Stimulated activated CD8-positive, alpha-beta memory T cell treated with anti-CD3 and anti-CD28 coated beads, Interleukin-4, amount 100 ng/mL, for 1 hour (primary cell): ENCODE data around the gene FGFR3.
"Not testable (repeated sequence)": the region's sequence is repeated elsewhere in the genome, so short reads cannot be mapped to it uniquely, and the experiment has no call there.

Source experiments
- DNase-seq, 2 donors: peaks; one replicate each; pipeline ENCODE4 v3.0.0-alpha.2; 2020; ENCODE audit warnings: low read depth in 2 of 2, low spot score in 1 of 2

The FGFR3 gene

DNA sequence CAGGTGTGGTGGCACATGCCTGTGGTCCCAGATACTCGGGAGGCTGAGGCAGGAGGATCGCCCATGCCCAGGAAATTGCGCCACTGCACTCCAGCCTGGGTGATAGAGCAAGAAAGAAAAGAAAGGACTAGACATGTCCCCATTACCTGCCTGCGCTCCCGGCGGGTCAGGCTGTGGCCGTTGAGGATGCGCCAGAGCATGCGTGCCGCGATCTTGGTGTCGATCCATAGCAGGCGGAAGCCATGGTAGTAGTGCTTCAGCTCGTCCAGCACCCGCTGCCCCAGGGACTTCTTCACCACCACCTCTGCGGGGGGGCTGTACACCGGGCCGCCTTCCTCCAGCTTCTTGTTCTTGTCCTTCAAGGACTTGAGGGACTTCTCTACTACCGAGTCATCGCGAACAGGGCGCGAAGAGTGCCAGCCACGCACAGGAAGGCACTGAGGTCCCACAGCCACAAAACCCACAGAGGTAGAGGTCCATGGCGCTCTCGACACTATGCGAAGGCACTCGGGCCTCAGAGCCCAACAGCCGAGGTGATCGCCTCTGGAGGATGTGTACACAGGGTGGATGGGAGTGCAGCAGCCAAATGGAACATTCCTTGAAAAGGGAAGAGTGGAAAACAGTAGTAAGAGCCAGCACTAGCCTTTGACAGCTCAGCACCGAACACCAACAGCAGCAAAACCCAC, 48.3 kb downstream of the FGFR3 start:
- DNase-seq, result no peak

DNA sequence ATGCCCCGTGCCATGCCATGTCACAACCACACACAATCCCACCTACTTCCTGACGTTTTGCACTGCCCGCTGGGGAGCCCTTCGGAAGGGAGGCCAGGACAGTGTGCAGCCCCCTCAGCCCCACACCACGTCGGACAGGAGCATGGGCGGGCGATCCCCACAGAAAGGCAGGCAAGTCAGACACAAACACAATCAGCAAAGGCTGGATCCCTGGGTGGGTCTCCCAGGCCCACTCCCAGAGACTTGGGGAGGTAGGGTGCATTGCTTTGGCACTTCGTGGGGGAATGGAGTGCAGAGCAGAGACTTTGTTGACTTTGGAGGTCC, 48.8 kb downstream of the FGFR3 start:
- no peak for DNase-seq

DNA sequence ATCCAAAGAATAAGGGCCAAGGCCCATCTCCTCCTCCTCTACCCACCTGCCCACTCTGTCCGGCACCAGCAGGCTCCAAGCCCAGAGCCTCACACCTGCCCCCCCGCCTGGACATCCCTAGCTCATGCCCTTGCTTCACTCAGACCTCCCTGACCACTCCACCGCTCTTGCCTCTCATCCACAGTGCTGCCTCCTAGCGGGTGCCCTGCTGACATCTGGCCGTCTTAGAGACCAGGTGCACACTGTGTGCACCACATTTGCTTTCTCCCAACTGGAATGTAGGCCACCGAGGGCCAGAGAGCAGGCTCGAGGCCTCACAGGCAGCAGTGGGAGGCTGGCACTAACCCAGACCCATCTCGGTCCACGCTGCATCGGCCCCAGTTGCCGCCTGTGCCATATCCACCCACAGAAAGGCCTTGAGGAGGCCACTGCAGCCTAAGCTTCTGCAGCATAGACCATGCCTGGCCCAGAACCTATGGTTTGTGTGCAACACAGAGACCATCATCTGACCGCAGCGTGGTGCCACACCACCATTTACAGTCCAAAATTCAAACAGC, 49.3 kb downstream of the FGFR3 start:
- no peak for DNase-seq

DNA sequence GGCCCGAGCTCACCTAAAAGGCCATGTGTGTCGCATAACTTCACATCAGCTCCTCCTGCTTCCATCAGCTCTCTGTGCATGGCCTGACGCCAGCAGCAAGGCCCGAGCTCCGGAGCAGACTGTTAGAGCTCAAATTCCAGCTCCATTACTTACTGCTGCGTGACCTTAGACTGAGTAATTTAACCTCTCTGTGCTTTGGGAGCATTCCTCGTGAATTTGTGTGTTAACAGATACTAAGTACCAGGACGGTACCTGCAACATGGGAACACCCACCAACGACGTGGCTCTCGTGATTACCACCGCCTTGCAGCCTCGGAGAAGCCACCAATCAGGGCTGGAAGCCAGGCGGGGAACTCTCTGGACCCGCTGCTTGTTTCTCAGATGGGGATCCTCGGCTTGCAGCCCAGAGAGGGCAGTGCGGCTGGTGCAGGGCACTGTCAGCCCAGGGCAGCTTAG, 49.9 kb downstream of the FGFR3 start:
- DNase-seq, result no peak

DNA sequence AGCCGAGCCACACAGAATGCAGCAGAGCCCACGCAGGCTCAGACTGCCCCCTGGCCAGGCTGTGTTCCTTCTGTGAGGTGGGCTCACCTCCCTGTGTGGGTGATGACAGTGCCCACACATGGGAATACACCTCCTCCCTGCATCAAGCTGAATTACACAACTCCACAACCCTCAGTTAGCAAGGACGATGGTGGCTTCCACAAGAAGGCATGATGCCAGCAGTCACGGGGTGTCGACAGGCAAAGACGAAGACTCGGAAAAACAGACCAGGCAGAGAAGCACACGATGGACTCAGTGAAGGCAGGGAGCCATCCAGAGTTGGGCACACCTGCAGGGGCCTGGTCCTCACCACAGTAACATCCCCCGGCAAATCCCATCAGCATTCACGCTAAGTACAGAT, 50.8 kb downstream of the FGFR3 start:
- no peak for DNase-seq

DNA sequence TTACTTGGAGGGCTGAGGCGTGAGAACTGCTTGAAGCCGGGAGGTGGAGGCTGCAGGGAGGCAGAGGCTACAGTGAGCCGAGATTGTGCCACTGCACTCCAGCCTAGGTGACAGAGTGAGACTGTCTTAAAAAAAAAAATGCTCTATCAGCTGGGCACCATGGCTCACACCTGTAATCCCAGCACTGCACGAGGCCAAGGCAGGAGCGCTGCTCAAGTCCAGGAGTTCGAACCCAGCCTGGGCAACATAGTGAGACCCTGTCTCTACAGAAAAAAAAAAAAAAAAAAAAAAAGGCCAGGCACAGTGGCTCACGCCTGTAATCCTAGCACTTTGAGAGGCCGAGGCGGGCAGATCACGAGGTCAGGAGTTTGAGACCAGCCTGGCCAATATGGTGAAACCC, 51.5 kb downstream of the FGFR3 start:
- DNase-seq, result not testable (repeated sequence)

DNA sequence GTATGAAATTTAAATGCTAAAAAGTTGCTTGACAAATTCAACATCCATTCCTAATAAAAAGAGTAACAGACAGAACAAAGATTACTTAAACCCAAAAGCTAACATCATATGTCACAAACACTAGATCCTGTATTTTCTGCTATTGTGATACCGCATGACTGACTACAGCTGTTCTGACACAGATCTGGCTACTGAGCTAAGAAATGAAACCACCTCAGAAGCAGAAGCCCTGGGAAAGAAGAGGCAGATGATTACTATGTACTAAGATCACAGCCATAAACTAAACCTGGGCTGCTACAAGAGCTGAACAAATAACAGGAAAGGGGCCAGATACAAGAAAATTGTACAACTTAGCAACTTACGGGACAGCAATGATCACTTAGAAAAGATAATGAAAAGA, 53.5 kb downstream of the FGFR3 start:
- no peak for DNase-seq

DNA sequence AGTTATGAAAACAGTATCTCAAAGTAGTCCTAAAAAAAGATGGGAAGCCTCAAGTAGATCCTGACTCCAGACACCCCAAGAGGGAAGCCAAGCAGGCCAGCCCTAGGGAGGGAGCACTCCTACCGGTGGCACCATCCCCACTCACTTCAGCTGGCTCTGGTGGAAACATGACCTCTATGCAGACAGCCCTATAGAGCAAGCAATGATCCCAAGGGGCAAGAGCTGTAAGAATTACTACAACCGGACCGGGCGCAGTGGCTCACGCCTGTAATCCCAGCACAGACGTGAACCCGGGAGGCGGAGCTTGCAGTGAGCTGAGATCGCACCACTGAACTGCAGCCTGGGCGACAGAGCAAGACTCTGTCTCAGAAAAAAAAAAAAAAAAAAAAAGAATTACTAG, 57.2 kb downstream of the FGFR3 start:
- DNase-seq, result no peak

DNA sequence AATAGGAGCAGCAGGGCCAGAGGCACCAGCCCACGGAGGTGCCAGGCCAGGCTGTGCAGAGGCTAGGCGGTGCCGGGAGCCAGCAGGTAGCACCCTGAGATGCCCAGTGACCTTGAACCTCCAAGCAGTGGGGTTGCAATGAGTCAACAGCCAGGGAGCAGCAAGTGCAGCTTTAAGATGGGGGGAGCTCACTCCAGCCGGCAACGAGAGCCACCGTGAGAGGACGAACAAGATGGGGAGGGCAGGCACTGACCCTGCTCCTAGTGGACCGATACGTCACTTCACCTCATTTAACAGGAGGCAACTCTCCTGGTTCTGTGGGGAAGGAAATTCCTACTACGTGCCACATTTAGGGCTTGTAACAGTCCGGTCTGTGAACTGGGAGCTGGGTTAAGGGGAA, 58.1 kb downstream of the FGFR3 start:
- no peak for DNase-seq

DNA sequence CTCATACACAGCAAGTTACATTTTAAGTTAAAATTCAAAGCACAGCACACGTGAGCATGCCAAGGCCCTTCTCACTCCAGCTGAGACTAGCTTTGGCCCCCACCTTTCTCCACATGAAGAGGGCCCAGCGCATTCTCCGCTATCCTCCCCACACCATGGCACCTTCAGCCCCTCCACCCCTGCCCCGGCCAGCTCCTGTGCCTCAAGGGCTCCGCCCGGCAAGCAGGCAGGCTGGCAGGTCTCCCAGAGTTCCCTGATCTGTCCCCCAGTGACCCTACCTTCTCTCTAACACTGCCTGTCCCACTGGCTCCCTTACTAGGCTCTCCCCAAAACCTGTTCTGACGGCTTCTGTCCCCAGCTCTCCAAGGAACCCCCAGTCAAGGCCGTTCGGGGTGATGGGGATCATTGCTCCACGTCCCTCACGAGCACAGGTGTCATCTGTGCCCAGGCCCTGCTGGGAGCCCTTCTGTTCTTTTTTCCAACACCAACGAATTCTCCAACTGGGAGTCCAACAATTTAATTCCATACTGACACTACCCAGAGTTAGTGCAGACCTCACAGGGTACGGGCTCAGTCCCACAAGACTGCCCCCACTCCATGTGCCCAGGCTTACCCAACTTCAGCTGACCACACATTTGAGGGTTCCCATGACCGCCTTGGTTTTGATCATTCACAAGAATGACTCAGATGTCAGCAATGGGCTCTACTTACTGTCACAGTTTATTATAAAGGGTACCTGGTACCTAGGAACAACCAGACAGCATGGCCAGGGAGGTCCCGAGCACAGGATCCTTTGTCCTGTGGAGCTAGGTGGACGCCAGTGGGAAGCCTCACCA, 58.7 kb downstream of the FGFR3 start:
- DNase-seq, result no peak

DNA sequence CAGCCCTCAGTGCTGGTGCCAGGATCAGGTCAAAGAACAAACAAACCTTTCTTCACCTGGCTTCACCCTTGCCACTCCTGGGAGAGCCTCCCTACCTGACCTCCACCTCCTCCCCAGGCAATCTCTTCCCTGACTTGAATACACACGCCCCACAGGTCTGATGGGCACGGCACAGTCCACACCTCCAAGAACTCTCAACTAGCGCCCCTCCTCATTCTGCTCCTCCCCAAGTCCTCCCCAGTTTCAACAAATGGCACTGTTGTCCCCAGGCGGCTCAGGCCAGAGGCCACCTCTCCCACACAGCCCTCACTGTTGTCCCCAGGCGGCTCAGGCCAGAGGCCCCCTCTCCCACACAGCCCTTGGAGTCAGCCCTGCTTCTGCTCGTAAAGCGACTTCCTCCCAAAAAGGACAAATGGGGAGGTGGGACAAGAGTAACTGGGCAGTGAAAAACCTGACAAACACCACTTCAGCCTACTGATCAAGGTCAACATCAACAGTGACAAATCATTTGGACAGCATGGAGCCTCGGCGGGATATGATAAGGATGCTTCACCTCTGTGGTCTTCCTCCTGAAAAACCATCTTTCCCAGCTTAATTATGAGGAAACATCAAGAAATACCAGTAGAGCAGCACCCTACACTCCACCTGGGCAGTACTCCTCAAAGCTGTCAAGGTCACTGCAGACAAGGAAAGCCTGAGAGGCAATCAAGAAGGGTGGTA, 60.0 kb downstream of the FGFR3 start:
- no peak for DNase-seq

DNA sequence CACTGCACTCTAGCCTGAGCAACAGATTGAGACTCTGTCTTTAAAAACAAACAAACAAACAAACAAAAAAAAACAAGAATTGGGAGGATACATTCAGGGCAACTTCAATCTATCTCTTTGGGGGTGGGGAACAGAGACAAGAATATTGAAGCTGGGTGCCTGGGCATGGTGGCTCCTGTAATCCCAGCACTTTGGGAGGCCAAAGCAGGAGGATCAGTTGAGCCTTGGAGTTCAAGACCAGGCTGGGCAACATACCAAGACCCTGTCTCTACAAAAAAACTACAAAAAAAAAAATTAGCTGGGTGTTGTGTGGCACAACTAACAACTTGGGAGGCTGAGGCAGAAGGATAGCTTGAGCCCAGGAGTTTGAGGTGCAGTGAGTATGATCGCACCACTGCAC, 61.7 kb downstream of the FGFR3 start:
- DNase-seq, result no peak

DNA sequence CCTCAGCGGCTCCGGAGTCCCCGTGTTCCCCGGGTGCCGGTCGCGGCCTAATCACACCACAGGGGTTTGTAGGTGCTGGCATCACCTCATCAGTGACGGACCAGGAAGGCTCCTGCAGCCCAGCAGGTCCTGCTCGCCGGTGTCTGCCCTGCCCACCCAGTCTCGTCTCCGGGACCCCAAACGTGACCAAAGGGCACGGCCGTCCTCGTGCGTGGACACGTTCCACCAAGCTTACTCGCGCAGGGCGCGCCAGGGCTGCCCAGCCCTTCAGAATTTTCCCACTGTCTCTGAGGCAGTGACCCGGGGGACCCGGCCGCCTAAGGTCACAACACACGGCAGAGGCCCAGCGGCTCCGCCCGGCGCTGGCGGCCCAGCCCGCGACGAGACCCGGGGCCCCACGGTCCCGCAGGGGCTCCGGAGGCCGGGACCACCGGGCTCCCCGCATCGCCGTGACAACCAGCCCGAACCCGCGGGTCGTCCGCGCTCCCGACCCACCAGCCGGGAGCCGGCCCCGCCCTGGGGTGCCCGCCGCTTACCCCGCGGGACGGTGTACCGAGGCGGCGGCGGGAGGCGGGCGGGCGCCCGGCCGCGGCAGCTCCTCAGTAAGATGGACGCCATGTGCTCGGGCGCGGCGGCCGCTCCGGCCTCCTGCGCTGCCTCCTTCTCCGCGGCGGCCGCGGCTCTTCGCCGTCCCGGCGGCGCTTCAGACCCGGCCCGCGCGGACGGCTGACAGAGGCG, 62.4 kb downstream of the FGFR3 start:
- no peak for DNase-seq

DNA sequence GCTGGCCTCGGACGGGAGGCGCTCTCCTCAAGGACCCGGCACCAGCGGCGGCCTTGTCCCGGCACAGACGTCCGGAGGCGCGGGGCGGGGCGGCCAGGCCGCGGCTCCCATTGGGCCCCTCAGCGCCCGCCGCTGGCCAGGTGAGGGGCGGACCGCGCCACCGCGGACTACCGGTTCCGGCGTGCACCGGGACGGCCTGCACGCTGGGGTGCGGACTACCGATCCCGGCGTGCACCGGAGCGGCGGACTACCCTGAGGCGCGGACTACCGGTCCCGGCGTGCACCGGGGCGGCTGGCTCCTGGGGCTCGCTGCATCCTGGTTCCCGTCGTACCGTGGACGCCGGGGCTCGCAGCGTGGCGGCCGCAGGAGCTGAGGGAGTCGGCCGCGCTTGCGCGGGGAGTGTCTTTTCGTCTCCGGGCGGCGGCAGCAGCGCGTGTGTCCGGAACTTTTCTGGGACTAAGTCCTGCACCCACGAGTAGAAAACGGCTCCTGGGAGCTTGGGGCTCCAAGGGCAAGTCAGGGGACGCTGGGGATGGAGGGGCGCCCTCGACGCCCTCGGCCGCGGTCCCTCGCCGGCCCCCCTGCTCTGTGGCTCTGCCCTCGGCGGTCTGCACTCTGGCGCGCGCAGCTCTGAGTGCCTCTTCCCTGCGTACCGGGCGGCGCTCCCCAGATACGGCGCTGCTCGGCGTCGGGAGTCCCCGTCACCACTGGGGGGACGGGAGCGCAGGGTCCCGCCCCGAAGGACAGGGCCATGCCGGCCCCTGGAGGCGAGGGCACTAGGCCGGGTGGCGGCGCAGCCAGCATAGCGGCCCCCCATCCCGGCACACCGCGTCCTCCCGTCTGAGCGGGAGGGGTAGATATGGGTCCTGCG, 63.2 kb downstream of the FGFR3 start, which contains the start of gene LETM1:
Gene LETM1 (minus strand): TSS at position 86 of the 872 bp plus-strand sequence. CDS start 206 bp downstream, outside the sequence.
- DNase-seq, result peak; percentile 79 to 85

DNA sequence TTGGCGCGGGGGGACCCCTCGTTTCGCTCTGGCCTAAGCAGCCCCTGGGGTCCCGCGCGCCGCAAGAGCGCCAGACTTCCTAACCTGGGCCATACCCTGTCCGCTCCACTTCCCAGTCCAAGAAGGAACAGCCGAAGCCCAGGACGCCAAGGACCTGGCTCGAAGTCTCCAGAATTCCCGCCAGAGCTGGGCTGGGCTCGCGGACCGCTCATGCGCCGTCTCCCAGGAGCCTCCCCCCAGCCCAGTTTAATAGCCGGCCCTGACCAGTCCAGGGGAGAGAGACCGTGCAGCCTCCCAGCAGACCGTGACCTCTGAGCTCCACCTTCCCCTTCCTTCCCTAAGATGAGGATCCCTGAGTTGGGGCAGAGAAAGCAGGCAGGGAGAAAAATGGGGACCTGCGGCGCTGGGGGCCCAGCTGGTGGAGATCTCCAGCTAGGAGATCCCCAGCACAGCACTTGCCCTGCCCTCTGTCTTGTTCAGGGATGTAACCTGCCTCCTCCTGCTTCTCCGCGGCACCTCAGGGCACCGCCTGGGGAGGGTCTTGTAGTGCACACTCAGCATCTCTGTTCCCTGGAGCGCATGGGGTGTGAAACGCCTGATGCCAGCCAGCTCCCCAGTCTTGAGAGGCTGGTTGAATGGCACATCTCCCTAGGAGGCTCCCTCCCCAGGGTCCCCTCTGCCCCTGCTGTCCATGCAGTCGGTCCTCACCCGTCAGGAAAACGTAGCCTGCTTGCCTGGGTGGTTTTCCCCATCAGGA, 64.0 kb downstream of the FGFR3 start:
- DNase-seq, result no peak

DNA sequence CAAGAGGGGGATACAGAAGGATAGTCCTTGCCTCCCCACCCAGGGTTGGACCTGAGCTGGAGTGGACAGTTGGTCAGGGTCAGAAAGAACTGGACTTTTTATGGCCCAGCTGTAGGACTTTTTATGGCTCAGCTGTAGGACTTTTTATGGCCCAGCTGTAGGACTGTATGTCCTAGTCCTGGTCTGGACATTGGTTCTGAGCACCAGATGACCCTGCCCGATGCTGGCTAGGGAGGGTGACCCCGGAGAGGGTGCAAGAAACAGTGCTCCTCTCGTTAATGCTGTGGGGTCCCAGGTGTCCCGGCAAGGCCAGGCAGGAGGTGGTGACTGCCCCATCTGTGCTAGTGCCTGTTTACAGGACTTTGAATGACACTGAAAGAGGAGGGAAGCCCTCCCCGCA, 64.8 kb downstream of the FGFR3 start:
- DNase-seq, result no peak
